GM21786 (cell line): ENCODE results near the gene GRB10.

Experiments
- ATAC-seq: cut with Tn5 transposase; IDR thresholded peaks from one replicate; pipeline ENCODE4 v1.9.1; 2021; ENCODE audit not compliant: unreplicated experiment

GRB10 gene

GRCh38 chr7:50721661-50722259 is 60.9 kb downstream of the GRB10 start:
- no peak for ATAC-seq

DNA sequence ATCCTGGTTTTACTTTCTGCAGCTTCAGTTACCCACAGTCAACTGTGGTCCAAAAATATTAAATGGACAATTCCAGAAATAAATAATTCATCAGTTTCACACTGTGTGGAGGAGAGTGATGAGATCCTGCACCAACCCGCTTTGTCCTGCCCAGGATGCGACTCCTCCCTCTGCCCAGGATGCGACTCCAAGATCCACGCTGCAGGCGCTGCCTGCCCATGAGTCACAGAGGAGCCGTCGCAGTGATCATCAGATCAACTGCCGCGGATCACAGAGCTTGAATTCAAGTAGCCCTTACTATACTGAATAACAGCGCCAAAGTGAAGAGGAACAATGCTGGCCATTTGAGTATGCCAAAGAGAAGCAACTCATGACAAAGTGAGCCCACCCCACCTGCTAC is 61.5 kb downstream of the GRB10 start:
- ATAC-seq: no peak

GRCh38 chr7:50720295-50720694 is 62.4 kb downstream of the GRB10 start:
- ATAC-seq: no peak

- no peak for ATAC-seq
Observed at GRCh38 chr7:50718876-50719275, 63.8 kb downstream of the GRB10 start.

- no peak for ATAC-seq
Observed at GRCh38 chr7:50718311-50718710, 64.4 kb downstream of the GRB10 start.

DNA sequence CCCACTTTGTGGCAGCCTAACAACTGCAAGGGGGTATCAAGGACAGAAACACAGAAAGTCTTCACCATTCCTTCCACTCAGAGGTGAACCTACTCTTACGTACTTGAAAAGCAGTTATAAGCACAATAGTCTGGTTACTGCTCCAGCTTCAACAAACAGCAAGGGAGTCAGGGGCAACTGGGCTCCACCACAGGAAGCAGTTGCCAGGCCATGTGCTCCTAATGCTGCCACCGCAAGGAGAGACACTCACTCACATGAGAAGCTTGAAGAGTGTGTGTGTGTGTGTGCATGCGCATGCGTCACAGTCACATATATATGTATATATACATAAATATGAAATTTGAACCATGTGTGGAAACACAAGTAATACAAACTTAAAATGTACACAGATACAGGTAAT is 65.5 kb downstream of the GRB10 start:
- no peak for ATAC-seq

DNA sequence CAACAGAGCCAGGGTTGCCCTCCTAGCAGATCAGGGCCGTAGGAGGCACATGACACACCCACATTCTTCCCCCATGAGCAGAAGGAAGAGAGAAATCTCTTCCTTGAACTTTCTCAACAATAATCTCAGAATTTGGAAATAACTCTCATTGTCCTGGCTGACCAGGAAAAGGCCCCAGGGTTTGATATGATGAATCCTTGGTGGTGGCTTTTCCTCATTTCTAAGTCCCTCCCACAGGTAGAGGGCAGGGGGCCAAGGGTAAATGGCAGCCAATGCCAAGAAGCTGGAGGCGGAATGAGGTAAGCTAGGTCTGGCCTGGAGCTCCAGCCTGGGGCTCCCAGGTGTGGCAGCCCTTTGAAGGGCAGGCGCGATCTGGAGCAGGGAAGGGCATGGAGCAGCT is 67.8 kb downstream of the GRB10 start:
- no peak for ATAC-seq

- ATAC-seq: no peak
Observed at GRCh38 chr7:50713123-50713965, 69.4 kb downstream of the GRB10 start.

DNA sequence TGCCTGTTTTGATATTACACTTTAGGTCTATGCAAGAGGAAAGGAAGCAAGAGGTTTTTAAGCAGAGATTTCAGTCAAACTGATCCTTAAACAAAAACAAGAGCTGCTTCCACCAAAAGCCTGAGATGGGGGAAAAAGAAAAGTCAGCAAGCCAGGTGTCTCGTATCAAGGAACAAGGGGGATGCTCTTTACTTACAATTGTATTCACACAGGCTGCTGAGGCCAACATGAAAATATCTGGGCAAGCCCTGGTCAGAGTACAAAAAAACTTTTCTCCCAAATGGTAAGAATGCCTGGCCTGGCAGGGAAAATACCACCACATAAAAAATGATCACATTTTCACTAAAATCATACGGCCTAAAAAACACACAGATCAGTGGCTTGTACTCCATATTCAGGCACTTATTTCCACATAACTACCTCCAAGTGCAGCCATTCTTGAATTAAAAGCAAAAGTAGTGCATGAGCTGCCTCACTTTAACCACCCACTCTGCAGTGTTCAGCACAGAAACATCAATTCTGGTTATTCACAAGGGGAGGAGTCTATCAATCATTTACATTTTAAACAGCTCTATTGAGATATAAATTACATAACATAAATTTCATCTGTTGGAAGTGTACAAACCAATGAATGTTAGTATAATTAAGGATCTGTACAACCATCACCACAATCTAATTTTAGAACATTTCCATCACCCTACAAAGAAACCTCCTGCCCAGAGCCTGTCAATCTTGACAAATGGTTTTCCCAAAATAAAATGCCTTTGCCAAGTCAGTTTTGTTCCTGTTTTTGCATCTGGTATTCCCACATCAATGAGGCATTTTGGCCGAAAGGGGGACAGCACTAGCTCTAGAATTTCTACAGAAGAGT is 70.2 kb downstream of the GRB10 start:
- ATAC-seq: no peak

GRCh38 chr7:50711271-50712175 is 71.2 kb downstream of the GRB10 start:
- ATAC-seq: no peak

- ATAC-seq: no peak
Observed at GRCh38 chr7:50710441-50711154, 72.1 kb downstream of the GRB10 start.

GRCh38 chr7:50709151-50709550 is 73.5 kb downstream of the GRB10 start:
- no peak for ATAC-seq

DNA sequence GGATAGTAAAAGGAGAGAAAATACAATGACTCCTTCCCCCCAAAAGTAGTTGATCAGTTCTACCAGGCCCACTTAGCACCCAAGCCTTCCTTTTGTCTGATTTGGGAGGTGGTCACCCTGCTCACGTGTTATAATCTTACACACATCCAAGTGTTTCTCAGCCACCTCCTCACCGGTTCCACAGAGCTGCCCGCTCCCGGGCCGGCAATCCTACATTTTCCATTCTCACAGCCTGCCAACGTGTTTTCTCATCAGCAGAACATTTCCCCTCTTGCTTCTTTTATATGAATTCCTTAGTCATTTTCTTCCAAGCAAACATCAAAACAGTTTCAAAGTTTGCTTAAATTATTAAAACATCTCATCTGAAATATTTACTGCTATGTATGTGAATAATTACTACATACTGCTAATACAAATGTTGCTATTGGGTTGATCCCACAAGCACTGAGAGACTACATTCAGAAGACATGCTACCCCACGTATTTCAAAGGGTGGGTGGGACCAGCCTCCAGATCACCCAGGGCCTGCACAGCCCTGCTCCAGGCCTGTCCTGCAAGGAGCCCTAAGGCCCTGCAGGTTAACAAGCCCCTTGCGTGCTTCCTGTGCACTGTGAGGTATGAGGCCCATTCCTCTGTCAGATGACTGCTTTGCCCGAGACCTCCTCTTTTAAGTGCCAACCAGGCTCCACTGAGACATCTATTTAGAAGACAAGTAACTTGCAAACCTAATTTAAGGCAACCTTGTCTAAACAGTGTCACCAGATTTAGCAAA is 75.3 kb downstream of the GRB10 start:
- ATAC-seq: no peak

GRCh38 chr7:50706469-50706937 is 76.2 kb downstream of the GRB10 start:
- no peak for ATAC-seq

DNA sequence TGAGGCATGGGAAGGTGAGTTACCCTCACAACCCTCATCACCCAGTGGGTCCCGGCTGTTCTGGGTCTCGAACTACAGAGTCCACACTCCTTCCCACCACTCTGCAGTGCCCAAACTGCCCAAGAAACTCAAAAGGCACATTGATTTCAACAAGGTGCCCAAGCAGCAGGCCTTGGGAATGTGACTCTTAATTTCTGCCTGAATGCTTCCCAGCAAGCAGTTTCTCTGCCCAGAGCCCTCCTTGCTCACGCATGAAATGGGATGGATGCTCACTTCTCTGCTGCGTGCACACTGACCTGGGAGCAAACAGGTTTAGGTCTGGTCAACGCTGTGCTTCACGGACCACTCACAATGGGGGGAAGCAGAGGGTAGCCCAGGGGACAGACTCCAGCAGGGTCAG is 77.9 kb downstream of the GRB10 start:
- no peak for ATAC-seq

GRCh38 chr7:50703654-50704053 is 79.0 kb downstream of the GRB10 start:
- ATAC-seq: no peak

GRCh38 chr7:50699143-50699542 is 83.6 kb downstream of the GRB10 start:
- ATAC-seq: no peak

DNA sequence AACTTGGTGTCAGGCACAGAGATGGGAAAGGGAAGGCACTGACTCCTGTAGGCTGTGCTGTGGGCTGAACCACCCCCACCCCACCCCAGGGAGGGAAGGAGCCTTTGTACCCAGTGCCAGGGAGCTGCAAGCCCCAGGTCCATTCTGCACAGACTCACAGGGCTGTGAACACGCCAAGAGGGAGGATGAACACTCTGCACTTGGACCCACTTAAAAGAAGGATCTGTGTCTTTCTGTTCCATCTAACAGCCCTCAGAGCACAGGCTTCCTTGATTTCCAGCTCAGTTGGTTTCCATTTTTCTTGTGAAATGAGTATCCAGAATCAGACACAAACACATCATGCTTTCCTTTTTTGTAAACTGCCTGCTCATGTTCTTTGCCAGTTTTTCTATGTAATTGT is 84.9 kb downstream of the GRB10 start:
- no peak for ATAC-seq
